ENCODE results near the gene FIGNL1.

GRCh38 chr7:50466815-50467585, 16.9 kb upstream of the FIGNL1 start:
- TF ChIP-seq CTCF (conservative IDR thresholded peaks at IDR 0.05 in 1 of 2, IDR thresholded peaks at IDR 0.05 in 1 of 2; ENCODE audit: extremely low read depth in 1 of 2, insufficient read depth in 1 of 2, low read depth in 1 of 2, low read length in 2 of 2) (no peak), EZH2 (IDR thresholded peaks at IDR 0.05; ENCODE audit: borderline replicate concordance, low read length) (no peak)
